IMR-90 (cell line): Measurements from ENCODE around the gene RLN3. TPM values are rescaled to one million over a fixed set of nuclear protein-coding genes. Genes with fewer than 3 reads are reported as not detected.

ENCODE experiments used
- ATAC-seq: fragments of 200-7000 bp; cut with Tn5 transposase; 2 replicates; pipeline ENCODE4 v1.9.1; 2020; ENCODE audit warnings: low read depth, mild to moderate bottlenecking, moderate library complexity
- BruUV-seq: library from RNA; stranded (reverse); fragments of 400-500 nt; replicated peaks from 2 replicates; lab custom pipeline; 2021; lab: Mats Ljungman, UMichigan
- CTCF ChIA-PET: fragments of 300-600 bp; formaldehyde crosslinking; extraction: SDS; loops from one replicate; lab custom pipeline; 2021; ENCODE audit warnings: antibody characterized with exemption; lab: Yijun Ruan, JAX
- POLR2A ChIA-PET: fragments of 300-600 bp; sonication (Branson Sonifier 250); formaldehyde crosslinking; loops from one replicate; lab custom pipeline; 2022; ENCODE audit warnings: antibody characterized with exemption; ENCODE audit not compliant: unreplicated experiment; lab: Charles Lee
- DNase-seq: peaks from one replicate; pipeline ENCODE4 v3.0.0; 2013
- H2AFZ ChIP-seq: replicated peaks from 2 replicates; pipeline ENCODE3; 2013; ENCODE audit warnings: low read length, mild to moderate bottlenecking; ENCODE audit not compliant: poor library complexity
- H2AK5ac ChIP-seq: 2 replicates; pipeline ENCODE4 v1.6.1; 2013; ENCODE audit warnings: low read depth, low read length, inconsistent platforms
- H2AK9ac ChIP-seq: replicated peaks from 2 replicates; pipeline ENCODE3; 2013; ENCODE audit warnings: mild to moderate bottlenecking, low read depth, low read length, moderate library complexity; ENCODE audit not compliant: poor library complexity
- H2BK120ac ChIP-seq: 2 replicates; pipeline ENCODE4 v1.6.1; 2013; ENCODE audit warnings: low read depth, low read length, inconsistent platforms
- H2BK15ac ChIP-seq: 3 replicates; pipeline ENCODE4 v1.6.1; 2013; ENCODE audit warnings: low read depth, low read length, inconsistent platforms
- H2BK20ac ChIP-seq: 2 replicates; pipeline ENCODE4 v1.6.1; 2013; ENCODE audit warnings: low read depth, mild to moderate bottlenecking, inconsistent platforms, low read length, moderate library complexity
- H2BK5ac ChIP-seq: 2 replicates; pipeline ENCODE4 v1.6.1; 2013; ENCODE audit warnings: mild to moderate bottlenecking, low read depth, low read length, inconsistent platforms; ENCODE audit not compliant: poor library complexity, severe bottlenecking
- H3K14ac ChIP-seq: replicated peaks from 2 replicates; pipeline ENCODE4 v1.6.1; 2013; ENCODE audit warnings: low read depth, low read length, inconsistent platforms
- H3K18ac ChIP-seq: 2 replicates; pipeline ENCODE4 v1.6.1; 2013; ENCODE audit warnings: low read depth, low read length, control low read depth
- H3K23ac ChIP-seq: 2 replicates; pipeline ENCODE4 v1.6.1; 2013; ENCODE audit warnings: low read depth, low read length, inconsistent platforms
- H3K27ac ChIP-seq: 2 replicates; pipeline ENCODE4 v1.5.1; 2013; ENCODE audit warnings: mild to moderate bottlenecking, control low read depth, low read length; ENCODE audit not compliant: insufficient read depth
- H3K27me3 ChIP-seq: 2 replicates; pipeline ENCODE4 v1.6.1; 2013; ENCODE audit warnings: low read length; ENCODE audit not compliant: control insufficient read depth, insufficient read depth
- H3K36me3 ChIP-seq: 2 replicates; pipeline ENCODE4 v1.6.1; 2013; ENCODE audit warnings: low read length, mixed read lengths; ENCODE audit not compliant: control insufficient read depth, insufficient read depth
- H3K4ac ChIP-seq: 2 replicates; pipeline ENCODE4 v1.6.1; 2013; ENCODE audit warnings: low read depth, low read length, inconsistent platforms
- H3K4me1 ChIP-seq: 2 replicates; pipeline ENCODE4 v1.6.1; 2013; ENCODE audit warnings: low read length, mixed read lengths; ENCODE audit not compliant: control insufficient read depth, insufficient read depth
- H3K4me2 ChIP-seq: 2 replicates; pipeline ENCODE4 v1.6.1; 2013; ENCODE audit warnings: low read depth, mild to moderate bottlenecking, control low read depth, low read length, moderate library complexity
- H3K4me3 ChIP-seq: 2 replicates; pipeline ENCODE4 v1.5.1; 2013; ENCODE audit warnings: low read depth, mild to moderate bottlenecking, control low read depth, low read length, moderate library complexity; ENCODE audit not compliant: insufficient read depth
- H3K56ac ChIP-seq: 2 replicates; pipeline ENCODE4 v1.6.1; 2013; ENCODE audit warnings: low read length, inconsistent platforms; ENCODE audit not compliant: insufficient read depth; ENCODE audit errors: extremely low read depth
- H3K79me1 ChIP-seq, 2 experiments: 2 replicates each; pipeline ENCODE4 v1.6.1; 2013; ENCODE audit warnings: low read length in 2 of 2, inconsistent platforms in 1 of 2, low read depth in 1 of 2
- H3K9ac ChIP-seq: 2 replicates; pipeline ENCODE4 v1.6.1; 2013; ENCODE audit warnings: low read depth, low read length, control low read depth
- H3K9me1 ChIP-seq: 2 replicates; pipeline ENCODE4 v1.6.1; 2013; ENCODE audit warnings: low read length, inconsistent platforms; ENCODE audit not compliant: insufficient read depth
- H3K9me3 ChIP-seq: 2 replicates; pipeline ENCODE4 v1.6.1; 2013; ENCODE audit warnings: low read length; ENCODE audit not compliant: control insufficient read depth, insufficient read depth
- H4K20me1 ChIP-seq: 2 replicates; pipeline ENCODE4 v1.6.1; 2013; ENCODE audit warnings: low read length, inconsistent platforms; ENCODE audit not compliant: insufficient read depth
- H4K5ac ChIP-seq: 2 replicates; pipeline ENCODE4 v1.6.1; 2013; ENCODE audit warnings: mild to moderate bottlenecking, low read depth, low read length, control low read depth
- H4K8ac ChIP-seq, 2 experiments: 2 replicates each; pipeline ENCODE4 v1.6.1; 2013; ENCODE audit warnings: low read depth in 2 of 2, low read length in 2 of 2, control low read depth in 1 of 2, inconsistent platforms in 1 of 2
- H4K91ac ChIP-seq: 2 replicates; pipeline ENCODE4 v1.6.1; 2013; ENCODE audit warnings: low read depth, low read length, inconsistent platforms; ENCODE audit not compliant: insufficient read depth
- FOS ChIP-seq: fragments of 150-350 bp; IDR thresholded peaks from 2 replicates; pipeline ENCODE4 v1.6.1; 2016; ENCODE audit warnings: low read depth, low read length
- MAFK ChIP-seq: IDR thresholded peaks from 2 replicates; pipeline ENCODE4 v1.6.1; 2012; ENCODE audit warnings: low read depth, low read length, improper control_type of control experiment
- POLR2A ChIP-seq: IDR thresholded peaks from 2 replicates; pipeline ENCODE4 v1.6.1; 2012; ENCODE audit warnings: mild to moderate bottlenecking, low read depth, low read length
- SMC3 ChIP-seq: fragments of 150-350 bp; IDR thresholded peaks from 2 replicates; pipeline ENCODE4 v1.6.1; 2016; ENCODE audit warnings: low read depth, mild to moderate bottlenecking, antibody characterized with exemption, low read length, moderate library complexity
- WGBS, 2 experiments: methylation state at CpG; one replicate each; pipeline versions ENCODE4 v1.1.5 to v1.1.7; 2013; ENCODE audit warnings: missing lambda C conversion rate in 2 of 2; ENCODE audit not compliant: insufficient read length in 1 of 2; ENCODE audit errors: extremely low coverage in 2 of 2; 5-methylcytosine and 5-hydroxymethylcytosine counted together
- dilution Hi-C: fragments of 300-500 bp; cut with HindIII; formaldehyde crosslinking; loops from one replicate; pipeline ENCODE4 v1.14.3; 2018; ENCODE audit warnings: low sequenced_read_pairs; ENCODE audit not compliant: unreplicated experiment
- in situ Hi-C: fragments of 300-500 bp; cut with MboI; formaldehyde crosslinking; loops from 3 replicates; pipeline ENCODE4 v1.14.3; 2019; ENCODE audit warnings: low sequenced_read_pairs, inconsistent platforms, mixed read lengths
- intact Hi-C: fragments of 100-400 bp; cut with micrococcal nuclease; formaldehyde crosslinking; loops from 2 replicates; pipeline ENCODE4 v1.10.0; 2022
- polyA plus RNA-seq, 3 experiments: library from polyadenylated mRNA; depleted of rRNA; stranded (reverse); fragments of >200 nt; gene quantifications; 2 replicates each; pipeline ENCODE4 v1.2.3, GENCODE V29; 2012; ENCODE audit warnings: low replicate concordance in 1 of 3
- total RNA-seq: library from RNA; depleted of rRNA; stranded (reverse); fragments of >200 nt; gene quantifications from 2 replicates; pipeline ENCODE4 v1.2.3, GENCODE V29; 2012
- TF ChIP-seq, protein P1 (sequence below): fragments of 150-350 bp; IDR thresholded peaks from 2 replicates; pipeline ENCODE4 v1.6.1; 2017; ENCODE audit warnings: mild to moderate bottlenecking, antibody characterized with exemption, low read length, low read depth
- TF ChIP-seq, protein P2 (sequence below): conservative IDR thresholded peaks from 2 replicates; pipeline ENCODE4 v1.5.1; 2012; ENCODE audit warnings: mild to moderate bottlenecking, low read depth, low read length, improper control_type of control experiment
- TF ChIP-seq, protein P3 (sequence below): fragments of 150-350 bp; IDR thresholded peaks from 2 replicates; pipeline ENCODE4 v1.6.1; 2016; ENCODE audit warnings: low read depth, mild to moderate bottlenecking, low read length, moderate library complexity, borderline replicate concordance

The RLN3 gene
- total and polyA plus RNA-seq, 2 of the 4 experiments (the other 2 are of a cell fraction) = not detected

DNA sequence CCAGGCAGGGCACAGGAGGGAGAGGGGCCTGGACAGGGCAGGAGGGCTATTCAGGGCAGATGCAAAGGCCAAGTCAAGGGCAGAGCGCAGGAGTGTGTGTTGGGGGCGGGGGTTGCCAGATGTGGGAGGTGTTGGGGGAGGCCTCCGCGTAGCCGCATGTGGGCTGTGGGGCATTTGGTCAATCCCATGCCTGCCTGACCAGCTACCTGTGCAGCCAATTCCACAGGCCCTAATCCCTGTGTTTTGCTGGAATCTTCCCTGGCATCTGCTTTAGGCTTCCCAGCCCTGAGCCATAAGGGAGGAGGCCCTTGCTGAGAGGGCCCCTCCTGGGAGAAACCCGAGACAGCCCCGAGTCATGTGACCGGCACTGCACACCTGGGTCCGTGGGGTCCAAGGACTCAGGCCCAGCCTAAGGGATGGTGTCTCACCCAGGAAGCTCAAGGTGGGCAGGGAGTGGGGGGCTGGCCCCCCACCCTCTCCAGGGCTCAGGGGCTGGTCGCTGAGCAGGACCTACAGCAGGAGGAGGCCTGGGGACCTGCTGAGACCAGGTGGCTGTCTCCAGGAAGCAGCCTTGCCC lies 42.1 kb upstream of the RLN3 start:
- no peak overlapping the region for H3K4me2 ChIP-seq
- ChIA-PET CTCF (no interaction called here), POLR2A (no interaction called here)
- DNase-seq (no peak), ATAC-seq (no peak)
- H4K5ac ChIP-seq = peak overlapping the region; percentile 91
- no peak overlapping the region for H3K56ac ChIP-seq
- H2AK9ac ChIP-seq = peak overlapping the region; percentile 96
- no peaks in the 10 kb centered on the region for H3K9me3 ChIP-seq
- H2BK5ac ChIP-seq = peak overlapping the region; percentile 19
- peak overlapping the region; percentile 35; the same call in 1 of the 2 replicates for H3K27ac ChIP-seq
- H2BK20ac ChIP-seq = no peak overlapping the region
- H3K79me1 ChIP-seq = peaks cover 0 to 23% of the 10 kb centered on the region in 2 experiments; a peak in 1 of 4 replicates
- intact Hi-C loops (no loop called here), dilution Hi-C loops (no loop called here), in situ Hi-C loops (no loop called here)
- no peak overlapping the region for H3K18ac ChIP-seq
- TF ChIP-seq, protein P1, sequence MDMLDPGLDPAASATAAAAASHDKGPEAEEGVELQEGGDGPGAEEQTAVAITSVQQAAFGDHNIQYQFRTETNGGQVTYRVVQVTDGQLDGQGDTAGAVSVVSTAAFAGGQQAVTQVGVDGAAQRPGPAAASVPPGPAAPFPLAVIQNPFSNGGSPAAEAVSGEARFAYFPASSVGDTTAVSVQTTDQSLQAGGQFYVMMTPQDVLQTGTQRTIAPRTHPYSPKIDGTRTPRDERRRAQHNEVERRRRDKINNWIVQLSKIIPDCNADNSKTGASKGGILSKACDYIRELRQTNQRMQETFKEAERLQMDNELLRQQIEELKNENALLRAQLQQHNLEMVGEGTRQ = no peak
- TF ChIP-seq, protein P2, sequence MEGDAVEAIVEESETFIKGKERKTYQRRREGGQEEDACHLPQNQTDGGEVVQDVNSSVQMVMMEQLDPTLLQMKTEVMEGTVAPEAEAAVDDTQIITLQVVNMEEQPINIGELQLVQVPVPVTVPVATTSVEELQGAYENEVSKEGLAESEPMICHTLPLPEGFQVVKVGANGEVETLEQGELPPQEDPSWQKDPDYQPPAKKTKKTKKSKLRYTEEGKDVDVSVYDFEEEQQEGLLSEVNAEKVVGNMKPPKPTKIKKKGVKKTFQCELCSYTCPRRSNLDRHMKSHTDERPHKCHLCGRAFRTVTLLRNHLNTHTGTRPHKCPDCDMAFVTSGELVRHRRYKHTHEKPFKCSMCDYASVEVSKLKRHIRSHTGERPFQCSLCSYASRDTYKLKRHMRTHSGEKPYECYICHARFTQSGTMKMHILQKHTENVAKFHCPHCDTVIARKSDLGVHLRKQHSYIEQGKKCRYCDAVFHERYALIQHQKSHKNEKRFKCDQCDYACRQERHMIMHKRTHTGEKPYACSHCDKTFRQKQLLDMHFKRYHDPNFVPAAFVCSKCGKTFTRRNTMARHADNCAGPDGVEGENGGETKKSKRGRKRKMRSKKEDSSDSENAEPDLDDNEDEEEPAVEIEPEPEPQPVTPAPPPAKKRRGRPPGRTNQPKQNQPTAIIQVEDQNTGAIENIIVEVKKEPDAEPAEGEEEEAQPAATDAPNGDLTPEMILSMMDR = no peak
- TF ChIP-seq, protein P3, sequence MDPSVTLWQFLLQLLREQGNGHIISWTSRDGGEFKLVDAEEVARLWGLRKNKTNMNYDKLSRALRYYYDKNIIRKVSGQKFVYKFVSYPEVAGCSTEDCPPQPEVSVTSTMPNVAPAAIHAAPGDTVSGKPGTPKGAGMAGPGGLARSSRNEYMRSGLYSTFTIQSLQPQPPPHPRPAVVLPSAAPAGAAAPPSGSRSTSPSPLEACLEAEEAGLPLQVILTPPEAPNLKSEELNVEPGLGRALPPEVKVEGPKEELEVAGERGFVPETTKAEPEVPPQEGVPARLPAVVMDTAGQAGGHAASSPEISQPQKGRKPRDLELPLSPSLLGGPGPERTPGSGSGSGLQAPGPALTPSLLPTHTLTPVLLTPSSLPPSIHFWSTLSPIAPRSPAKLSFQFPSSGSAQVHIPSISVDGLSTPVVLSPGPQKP = no peak
- TF ChIP-seq POLR2A (no peak), SMC3 (no peak), FOS (no peak), MAFK (no peak)
- no peaks in the 10 kb centered on the region for H4K20me1 ChIP-seq
- H3K4me3 ChIP-seq = no peak overlapping the region
- peaks cover 8% of the 10 kb centered on the region; the same call in 1 of the 2 replicates for H3K36me3 ChIP-seq
- peak overlapping the region; percentile 17; the same call in 1 of the 2 replicates for H3K14ac ChIP-seq
- peaks cover 11% of the 10 kb centered on the region for H3K9me1 ChIP-seq
- no peak overlapping the region for H3K9ac ChIP-seq
- no peaks in the 10 kb centered on the region for H3K27me3 ChIP-seq
- H3K4me1 ChIP-seq = peaks cover 10% of the 10 kb centered on the region
- peak overlapping the region; percentile 85 for H4K91ac ChIP-seq
- H3K4ac ChIP-seq = peak overlapping the region; percentile 54
- no peak overlapping the region for H3K23ac ChIP-seq
- H2BK120ac ChIP-seq = peak overlapping the region; percentile 42; the same call in 1 of the 2 replicates
- peak overlapping the region; percentile 89 for H2AFZ ChIP-seq
- peak overlapping the region; percentile 62 for H2AK5ac ChIP-seq
- H4K8ac ChIP-seq = peak overlapping the region; percentile 94 to 95
- no TSS peak for BruUV-seq
- 69% methylated on average over 3 of the region's 10 CpGs; no CpG with 5 or more reads in 1 of the 2 experiments for WGBS, 2 experiments
- no peak overlapping the region for H2BK15ac ChIP-seq
